IPS-18a (cell line): ENCODE measurements around the gene CDH23.
A peak's percentile ranks its signal among the peaks of the same experiment; 100 is the strongest.

Experiments used
- H3K27ac ChIP-seq: one replicate; pipeline ENCODE4 v1.5.1; 2013; ENCODE audit warnings: low read length
- H3K27me3 ChIP-seq: one replicate; pipeline ENCODE4 v1.6.1; 2013; ENCODE audit warnings: mild to moderate bottlenecking, low read length; ENCODE audit not compliant: control insufficient read depth, insufficient read depth
- H3K36me3 ChIP-seq: one replicate; pipeline ENCODE4 v1.6.1; 2013; ENCODE audit warnings: low read depth, low read length; ENCODE audit not compliant: control insufficient read depth
- H3K4me1 ChIP-seq: one replicate; pipeline ENCODE4 v1.6.1; 2013; ENCODE audit warnings: low read depth, low read length; ENCODE audit not compliant: control insufficient read depth
- H3K4me3 ChIP-seq: one replicate; pipeline ENCODE4 v1.5.1; 2013; ENCODE audit warnings: low read length
- H3K9ac ChIP-seq: one replicate; pipeline ENCODE4 v1.6.1; 2013; ENCODE audit warnings: mild to moderate bottlenecking, low read length, moderate library complexity
- H3K9me3 ChIP-seq: one replicate; pipeline ENCODE4 v1.6.1; 2013; ENCODE audit warnings: low read depth, low read length; ENCODE audit not compliant: control insufficient read depth

CDH23 gene

GRCh38 chr10:71611709-71612422 is 215.1 kb downstream of the CDH23 start:
- Histone ChIP-seq H3K4me3 (no peak overlapping the region), H3K9ac (no peak overlapping the region), H3K27ac (no peak overlapping the region), H3K27me3 (no peaks in the 10 kb centered on the region), H3K4me1 (peaks cover 20% of the 10 kb centered on the region), H3K9me3 (no peaks in the 10 kb centered on the region), H3K36me3 (no peaks in the 10 kb centered on the region)

- H3K36me3 ChIP-seq: no peaks in the 10 kb centered on the region
- no peak overlapping the region for H3K4me3 ChIP-seq
- no peak overlapping the region for H3K9ac ChIP-seq
- H3K27ac ChIP-seq: no peak overlapping the region
- H3K4me1 ChIP-seq: peaks cover 14% of the 10 kb centered on the region
- H3K27me3 ChIP-seq: no peaks in the 10 kb centered on the region
- H3K9me3 ChIP-seq: no peaks in the 10 kb centered on the region
Measured at GRCh38 chr10:71613261-71613777, 216.6 kb downstream of the CDH23 start.

DNA sequence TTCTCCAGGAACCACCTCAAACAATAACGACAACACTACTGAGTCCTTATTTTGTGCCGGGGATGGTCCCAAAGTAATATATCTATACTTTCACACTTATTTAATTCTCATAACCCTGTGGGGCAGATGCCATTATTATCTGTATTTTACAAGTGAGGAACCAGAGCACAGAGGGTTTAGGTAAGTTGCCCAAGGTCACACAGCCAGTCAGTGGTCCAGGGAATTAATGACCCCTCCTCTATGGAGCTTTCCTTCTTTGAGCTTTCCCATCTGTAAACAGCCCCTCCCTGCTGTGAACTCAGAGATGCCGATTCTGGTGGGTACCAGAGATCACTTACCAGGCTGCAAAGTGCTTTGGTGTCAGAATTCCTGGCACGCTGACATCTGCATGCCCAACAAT is 217.2 kb downstream of the CDH23 start:
- no peak overlapping the region for H3K9ac ChIP-seq
- H3K27ac ChIP-seq: no peak overlapping the region
- no peaks in the 10 kb centered on the region for H3K27me3 ChIP-seq
- no peak overlapping the region for H3K4me3 ChIP-seq
- no peaks in the 10 kb centered on the region for H3K36me3 ChIP-seq
- peaks cover 12% of the 10 kb centered on the region for H3K4me1 ChIP-seq
- no peaks in the 10 kb centered on the region for H3K9me3 ChIP-seq

- Histone ChIP-seq H3K4me3 (no peak overlapping the region), H3K36me3 (no peaks in the 10 kb centered on the region), H3K9me3 (no peaks in the 10 kb centered on the region), H3K9ac (no peak overlapping the region), H3K27me3 (no peaks in the 10 kb centered on the region), H3K27ac (no peak overlapping the region), H3K4me1 (peaks cover 5% of the 10 kb centered on the region)
Measured at GRCh38 chr10:71614946-71615345, 218.2 kb downstream of the CDH23 start.

DNA sequence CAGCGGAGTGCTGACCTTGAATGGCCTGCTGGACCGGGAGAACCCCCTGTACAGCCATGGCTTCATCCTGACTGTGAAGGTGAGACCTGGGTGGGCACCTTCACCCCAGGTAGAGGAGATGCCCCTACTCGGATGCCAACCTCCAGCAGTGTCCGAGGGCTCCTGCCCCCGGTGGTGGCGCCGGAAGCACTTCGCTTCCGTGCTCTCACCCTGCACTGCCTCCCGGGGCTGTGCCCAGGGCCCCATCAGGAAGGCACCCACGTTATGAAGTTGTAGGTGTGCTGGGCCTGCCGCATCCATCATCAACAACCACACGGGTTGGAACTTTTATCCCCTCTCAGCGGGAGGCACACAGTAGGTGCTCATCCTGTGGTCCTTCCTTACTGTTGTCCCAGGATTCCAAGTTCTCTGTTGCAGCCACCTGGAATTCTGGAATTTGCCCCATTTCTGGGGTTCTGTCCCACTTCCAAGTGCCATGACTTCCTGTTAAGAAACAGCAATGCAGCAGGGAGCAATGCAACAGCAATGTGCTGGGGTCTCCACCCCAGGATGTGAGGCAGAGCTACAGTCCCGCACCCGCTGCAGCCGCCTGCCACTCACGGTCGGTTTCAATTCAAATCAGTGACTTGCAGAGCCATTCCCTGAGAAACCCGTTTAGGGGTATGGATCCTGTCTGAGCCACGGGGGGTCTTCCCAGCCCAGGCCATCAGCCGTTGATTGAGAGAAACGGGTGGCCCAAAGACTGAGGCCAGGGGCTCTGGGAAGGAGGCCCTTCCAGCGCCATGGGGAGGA is 219.0 kb downstream of the CDH23 start:
- Histone ChIP-seq H3K27me3 (no peaks in the 10 kb centered on the region), H3K27ac (no peak overlapping the region), H3K9ac (no peak overlapping the region), H3K4me3 (no peak overlapping the region), H3K4me1 (peaks cover under 1% of the 10 kb centered on the region), H3K36me3 (no peaks in the 10 kb centered on the region), H3K9me3 (no peaks in the 10 kb centered on the region)

GRCh38 chr10:71616817-71617654 is 220.3 kb downstream of the CDH23 start:
- no peak overlapping the region for H3K4me3 ChIP-seq
- H3K27ac ChIP-seq: no peak overlapping the region
- no peaks in the 10 kb centered on the region for H3K27me3 ChIP-seq
- no peaks in the 10 kb centered on the region for H3K9me3 ChIP-seq
- no peaks in the 10 kb centered on the region for H3K36me3 ChIP-seq
- peaks cover 14% of the 10 kb centered on the region for H3K4me1 ChIP-seq
- no peak overlapping the region for H3K9ac ChIP-seq

- Histone ChIP-seq H3K27ac (no peak overlapping the region), H3K4me1 (peaks cover 25% of the 10 kb centered on the region)
Measured at GRCh38 chr10:71618176-71618575, 221.5 kb downstream of the CDH23 start.

GRCh38 chr10:71618598-71618997 is 221.9 kb downstream of the CDH23 start:
- Histone ChIP-seq H3K9me3 (no peaks in the 10 kb centered on the region), H3K9ac (no peak overlapping the region), H3K4me1 (peaks cover 30% of the 10 kb centered on the region), H3K27ac (no peak overlapping the region), H3K36me3 (no peaks in the 10 kb centered on the region), H3K4me3 (no peak overlapping the region), H3K27me3 (no peaks in the 10 kb centered on the region)

More at GRCh38 chr10:71618176-71618575, 221.5 kb downstream of the CDH23 start:
- no peak overlapping the region for H3K4me3 ChIP-seq
- no peaks in the 10 kb centered on the region for H3K27me3 ChIP-seq
- H3K9me3 ChIP-seq: no peaks in the 10 kb centered on the region
- H3K36me3 ChIP-seq: no peaks in the 10 kb centered on the region
- H3K9ac ChIP-seq: no peak overlapping the region

DNA sequence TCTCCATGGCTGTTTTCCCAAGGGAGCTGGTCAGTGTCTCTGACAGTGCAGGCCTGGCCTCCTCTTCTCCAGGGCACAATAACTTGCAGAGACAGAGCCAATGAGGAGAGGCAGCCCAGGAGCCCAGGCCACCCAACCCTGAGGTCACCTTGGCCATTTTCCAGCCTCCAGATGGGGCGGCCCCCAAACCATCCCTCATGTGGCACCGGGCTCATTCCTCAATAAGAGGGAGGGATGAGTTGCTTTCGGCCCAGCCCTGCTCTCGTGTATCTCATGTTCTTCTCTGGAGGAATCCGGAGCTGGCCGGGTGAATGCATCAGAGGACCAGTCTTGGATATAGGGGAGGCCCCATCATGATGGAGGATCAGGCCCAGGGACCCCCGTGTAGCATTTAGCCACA is 223.9 kb downstream of the CDH23 start:
- no peak overlapping the region for H3K27ac ChIP-seq

DNA sequence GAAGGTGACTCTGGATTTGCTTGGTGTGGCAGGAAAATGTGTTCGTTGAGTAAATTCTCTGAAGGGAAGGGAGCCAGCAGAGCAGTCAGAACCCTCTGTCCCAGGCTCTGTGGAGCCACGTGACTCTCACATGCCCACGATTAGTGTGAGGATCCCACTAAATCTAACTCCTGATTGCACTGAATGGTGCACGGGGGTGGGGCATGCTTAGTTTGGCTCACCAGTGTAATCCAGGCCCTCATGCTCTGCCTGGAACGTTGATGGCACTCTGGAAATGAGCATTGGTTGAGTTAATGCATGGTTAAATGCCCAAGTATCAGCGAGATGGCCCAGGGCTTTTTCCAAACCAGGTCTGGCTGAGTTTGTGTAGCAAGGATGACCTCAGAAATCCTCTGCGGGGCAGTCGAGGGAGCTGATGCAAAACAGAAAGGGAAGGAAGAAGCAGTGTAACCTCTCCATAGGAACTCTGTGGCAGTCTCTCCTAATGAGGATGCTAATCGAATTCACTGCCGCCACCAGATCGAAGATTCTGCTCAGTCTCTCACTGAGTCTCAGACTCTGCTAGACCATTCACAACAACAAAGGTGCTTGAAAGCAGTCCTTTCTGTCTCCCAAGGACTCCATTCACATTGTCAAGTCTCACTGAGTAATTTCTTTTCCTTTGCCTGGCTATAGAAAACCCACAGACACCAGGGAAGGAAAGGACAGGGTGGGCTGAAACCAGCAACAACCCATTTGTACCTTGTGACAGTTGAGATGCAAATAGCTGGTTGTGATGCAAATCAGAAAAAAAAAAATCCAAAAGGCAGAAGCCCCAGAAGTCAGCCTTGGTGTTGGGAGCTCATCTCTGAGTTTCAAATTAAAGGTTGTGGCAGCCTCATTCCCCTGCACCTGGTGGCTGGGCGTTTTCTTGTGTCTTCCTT is 224.8 kb downstream of the CDH23 start:
- Histone ChIP-seq H3K9me3 (no peaks in the 10 kb centered on the region), H3K27ac (peak overlapping the region; percentile 32), H3K4me1 (peaks cover 42% of the 10 kb centered on the region), H3K9ac (peak overlapping the region; percentile 8), H3K36me3 (no peaks in the 10 kb centered on the region), H3K4me3 (peak overlapping the region; percentile 8), H3K27me3 (no peaks in the 10 kb centered on the region)

More for the DNA sequence above, 223.9 kb downstream of the CDH23 start:
- Histone ChIP-seq H3K36me3 (no peaks in the 10 kb centered on the region), H3K4me3 (no peak overlapping the region), H3K4me1 (peaks cover 38% of the 10 kb centered on the region), H3K9me3 (no peaks in the 10 kb centered on the region), H3K27me3 (no peaks in the 10 kb centered on the region), H3K9ac (peak overlapping the region; percentile 8)
